Measurements from ENCODE around the gene ZGPAT. TPM values are rescaled to one million over a fixed set of nuclear protein-coding genes. Genes with fewer than 3 reads are reported as not detected.

ZGPAT gene
- total and polyA plus RNA-seq, 9 of the 15 experiments (the other 6 are each of a cell fraction or from before 2014, with no cell fraction given), result 0.14 to 26.6 (median 7.4) TPM

DNA sequence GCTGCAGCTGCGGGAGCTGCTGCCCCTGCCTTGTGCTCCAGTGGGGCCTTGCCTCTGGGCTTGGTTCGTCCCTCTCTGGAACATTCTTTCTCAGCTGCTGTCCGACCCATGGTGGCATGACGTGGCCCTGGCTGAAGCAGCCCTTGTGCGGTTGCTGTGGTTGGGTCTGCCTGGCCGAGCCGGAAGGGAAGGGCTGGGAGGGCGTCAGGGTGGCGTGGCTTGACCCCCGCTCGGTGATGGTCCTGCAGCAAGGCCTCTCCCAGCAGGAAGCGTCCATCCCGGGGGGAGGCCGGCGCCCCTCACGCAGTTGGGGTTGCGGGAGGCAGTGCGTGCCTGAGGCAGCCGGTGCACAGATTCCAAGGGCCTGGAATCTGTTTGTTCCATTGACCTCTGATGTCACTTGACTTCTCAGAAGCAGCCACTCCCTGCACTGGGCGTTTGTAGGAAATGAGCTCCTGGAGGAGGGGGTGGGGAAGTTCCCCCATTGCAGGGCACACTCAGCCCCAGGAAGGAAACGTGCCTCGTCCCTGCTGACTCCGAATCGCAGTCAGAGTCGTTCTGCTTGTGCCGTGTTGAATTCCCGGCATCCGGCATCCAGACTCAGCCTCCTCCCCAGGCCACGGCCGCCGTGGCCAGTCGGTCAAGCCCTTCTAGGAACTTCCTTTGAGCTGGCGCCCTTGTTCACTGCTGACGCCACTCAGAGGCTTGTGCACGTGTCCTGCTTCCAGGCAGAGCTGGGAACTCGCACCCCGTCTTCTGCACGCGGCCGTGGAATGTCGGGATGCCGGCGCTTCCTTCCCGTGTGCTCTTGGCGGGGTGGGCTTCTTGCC, 21.1 kb upstream of the ZGPAT start (continued):
- TF ChIP-seq, protein P1, sequence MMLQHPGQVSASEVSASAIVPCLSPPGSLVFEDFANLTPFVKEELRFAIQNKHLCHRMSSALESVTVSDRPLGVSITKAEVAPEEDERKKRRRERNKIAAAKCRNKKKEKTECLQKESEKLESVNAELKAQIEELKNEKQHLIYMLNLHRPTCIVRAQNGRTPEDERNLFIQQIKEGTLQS (IDR thresholded peaks at IDR 0.05), result 0 out of 2 replicates have a peak, but pooled peaks have one; percentile 10
- TF ChIP-seq, protein P1 (CRISPR knock-in tag; conservative IDR thresholded peaks at IDR 0.05), result no peak
- no peak for TF ChIP-seq PCBP1 (IDR thresholded peaks at IDR 0.05; ENCODE audit: low read depth, low read length, poor library complexity, severe bottlenecking)
- no peak for TF ChIP-seq MYNN (IDR thresholded peaks at IDR 0.05)
- no peak for TF ChIP-seq MYNN (CRISPR knock-in tag; IDR thresholded peaks at IDR 0.05)
- TF ChIP-seq ATF7 (IDR thresholded peaks at IDR 0.05), result no peak
- TF ChIP-seq ZNF407 (IDR thresholded peaks at IDR 0.05; ENCODE audit: low read depth), result no peak
- no peak for TF ChIP-seq MNT (conservative IDR thresholded peaks at IDR 0.05)
- TF ChIP-seq POLR2G (IDR thresholded peaks at IDR 0.05; ENCODE audit: low read depth, low read length), result peak; percentile 66
- TF ChIP-seq ZBTB8A (IDR thresholded peaks at IDR 0.05; ENCODE audit: partially characterized antibody), result no peak
- TF ChIP-seq PHB2 (IDR thresholded peaks at IDR 0.05; ENCODE audit: low read depth), result no peak
- TF ChIP-seq KAT7 (CRISPR knock-in tag; IDR thresholded peaks at IDR 0.05; ENCODE audit: borderline replicate concordance), result peak; percentile 39; the same call in 1 of the 2 replicates
- no peak for TF ChIP-seq PML (IDR thresholded peaks at IDR 0.05; ENCODE audit: low read length)
- TF ChIP-seq ETV1 (tag; conservative IDR thresholded peaks at IDR 0.05; ENCODE audit: low read depth), result no peak
- TF ChIP-seq FOXJ2 (tag; IDR thresholded peaks at IDR 0.05), result no peak
- TF ChIP-seq JUN (IDR thresholded peaks at IDR 0.05; ENCODE audit: borderline replicate concordance, low read depth, low read length), result no peak
- no peak for TF ChIP-seq JUN (CRISPR knock-in tag; IDR thresholded peaks at IDR 0.05; ENCODE audit: borderline replicate concordance)
- TF ChIP-seq PPARD (CRISPR knock-in tag; IDR thresholded peaks at IDR 0.05), result no peak
